GM13977 (cell line): Measurements from ENCODE around the gene KIAA1217.

Source experiments
- DNase-seq: peaks from one replicate; pipeline ENCODE4 v3.0.0; 2012; ENCODE audit warnings: low spot score
- in situ Hi-C: fragments of 300-500 bp; cut with MboI; formaldehyde crosslinking; loops from one replicate; pipeline ENCODE4 v1.12.0; 2022; ENCODE audit warnings: low sequenced_read_pairs, low pct_unique_long_range_greater_than_20kb, mixed read lengths, inconsistent platforms; ENCODE audit not compliant: unreplicated experiment
- TF ChIP-seq, protein P1 (sequence below): IDR thresholded peaks from 2 replicates; pipeline ENCODE4 v1.5.1; 2012; ENCODE audit warnings: mild to moderate bottlenecking, control low read depth; ENCODE audit not compliant: insufficient read depth; ENCODE audit errors: extremely low read depth, missing control alignments

The KIAA1217 gene

DNA sequence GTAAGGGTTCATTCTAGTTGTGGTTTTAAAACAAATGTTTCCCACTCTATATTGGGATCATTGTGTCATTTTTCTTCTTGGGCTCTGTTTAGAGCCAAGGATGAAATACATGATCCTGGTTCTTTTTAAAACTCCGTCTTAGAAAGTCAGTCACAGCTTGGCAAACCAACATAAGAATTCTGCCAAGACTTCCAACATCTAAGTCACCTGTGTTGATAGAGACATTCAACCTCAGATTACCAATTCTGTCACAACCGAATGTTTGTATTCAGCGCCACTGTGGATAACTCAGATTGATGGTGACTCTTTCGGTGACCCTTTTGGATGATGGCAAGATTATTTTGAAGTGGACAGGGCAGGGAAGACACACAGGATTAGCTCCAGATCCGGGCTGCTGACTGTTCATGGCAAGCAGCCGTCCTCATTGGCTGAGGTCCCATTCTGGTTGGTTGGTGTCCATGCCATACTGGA, 259.4 kb downstream of the KIAA1217 start:
- in situ Hi-C loops, result no loop called here
- no peak for DNase-seq
- TF ChIP-seq, protein P1, sequence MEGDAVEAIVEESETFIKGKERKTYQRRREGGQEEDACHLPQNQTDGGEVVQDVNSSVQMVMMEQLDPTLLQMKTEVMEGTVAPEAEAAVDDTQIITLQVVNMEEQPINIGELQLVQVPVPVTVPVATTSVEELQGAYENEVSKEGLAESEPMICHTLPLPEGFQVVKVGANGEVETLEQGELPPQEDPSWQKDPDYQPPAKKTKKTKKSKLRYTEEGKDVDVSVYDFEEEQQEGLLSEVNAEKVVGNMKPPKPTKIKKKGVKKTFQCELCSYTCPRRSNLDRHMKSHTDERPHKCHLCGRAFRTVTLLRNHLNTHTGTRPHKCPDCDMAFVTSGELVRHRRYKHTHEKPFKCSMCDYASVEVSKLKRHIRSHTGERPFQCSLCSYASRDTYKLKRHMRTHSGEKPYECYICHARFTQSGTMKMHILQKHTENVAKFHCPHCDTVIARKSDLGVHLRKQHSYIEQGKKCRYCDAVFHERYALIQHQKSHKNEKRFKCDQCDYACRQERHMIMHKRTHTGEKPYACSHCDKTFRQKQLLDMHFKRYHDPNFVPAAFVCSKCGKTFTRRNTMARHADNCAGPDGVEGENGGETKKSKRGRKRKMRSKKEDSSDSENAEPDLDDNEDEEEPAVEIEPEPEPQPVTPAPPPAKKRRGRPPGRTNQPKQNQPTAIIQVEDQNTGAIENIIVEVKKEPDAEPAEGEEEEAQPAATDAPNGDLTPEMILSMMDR, result no peak

DNA sequence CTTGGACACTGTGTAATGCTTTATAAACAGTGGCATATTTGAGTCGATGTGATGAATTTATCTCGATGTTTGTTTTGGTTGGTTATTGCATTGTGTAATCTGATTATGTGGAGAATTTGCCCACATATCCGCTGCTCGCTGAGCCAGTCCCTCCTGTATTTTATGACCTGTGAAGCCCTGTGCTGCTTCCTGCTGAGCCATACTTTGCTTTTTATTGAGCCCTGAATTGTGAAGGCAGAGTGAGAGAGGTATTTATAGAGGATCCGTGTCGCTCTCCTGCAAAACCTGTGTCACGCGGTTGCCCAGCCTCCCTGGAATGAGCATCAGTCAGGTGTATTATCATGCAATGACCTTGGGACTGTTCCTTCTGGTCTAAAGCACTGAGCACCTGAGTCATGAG, 261.1 kb downstream of the KIAA1217 start:
- TF ChIP-seq, protein P1, result no peak
- in situ Hi-C loops, result no loop called here
- no peak for DNase-seq

DNA sequence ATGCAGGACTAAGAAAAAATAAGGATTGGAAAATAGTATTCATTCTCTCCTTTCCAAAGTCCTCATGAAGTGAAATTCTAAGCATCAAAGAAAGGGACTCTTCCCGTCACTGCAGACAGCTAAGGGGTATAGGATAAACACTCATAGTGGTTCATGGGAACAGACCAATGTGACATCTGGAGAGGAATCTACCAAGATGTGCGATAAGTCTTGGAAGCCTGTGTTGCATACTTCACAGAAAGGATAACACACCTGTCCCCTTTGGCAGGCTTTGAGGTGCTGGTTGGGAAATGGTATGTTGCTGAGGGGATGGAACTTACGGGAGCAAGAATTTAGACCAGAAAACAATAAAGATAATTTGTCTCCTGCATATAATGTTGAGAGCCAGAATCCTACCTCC, 266.7 kb downstream of the KIAA1217 start:
- in situ Hi-C loops, result no loop called here
- no peak for DNase-seq
- TF ChIP-seq, protein P1, result no peak

DNA sequence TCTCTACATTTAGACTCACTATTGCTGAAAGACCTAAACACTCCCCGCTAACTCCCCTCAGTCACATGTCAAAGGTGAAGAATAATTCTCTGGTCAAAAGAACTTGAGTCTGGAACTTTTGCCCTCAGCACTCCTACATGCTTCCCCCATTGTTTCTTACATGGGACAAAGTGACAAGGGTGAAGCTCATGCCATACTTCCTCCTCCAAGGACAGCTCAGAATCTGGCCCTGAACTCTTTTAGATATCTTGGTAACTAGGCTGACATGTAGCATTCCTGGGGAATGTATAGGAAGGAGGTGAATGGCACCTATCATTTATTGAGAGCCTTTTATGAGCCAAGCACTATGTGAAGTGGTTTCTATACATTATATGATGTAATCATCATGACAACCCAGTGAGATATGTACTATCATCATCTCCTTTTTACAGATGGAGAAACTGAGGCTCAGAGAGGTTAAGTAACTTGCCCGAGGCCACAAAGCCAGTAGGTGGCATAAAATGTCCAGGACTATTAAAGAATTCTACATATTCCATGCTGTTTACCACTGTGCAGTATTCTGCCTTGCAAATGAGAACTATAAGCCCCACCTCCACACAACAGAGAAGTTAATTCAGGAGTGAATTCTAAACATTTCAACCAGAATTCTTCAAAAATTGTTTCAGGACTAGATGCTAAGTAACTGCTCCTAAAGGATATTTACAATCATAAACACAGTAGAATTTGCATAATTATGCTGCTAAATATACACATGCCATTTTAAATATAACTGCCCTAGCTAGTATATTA, 268.2 kb downstream of the KIAA1217 start:
- TF ChIP-seq, protein P1, result no peak
- in situ Hi-C loops, result no loop called here
- DNase-seq, result no peak

DNA sequence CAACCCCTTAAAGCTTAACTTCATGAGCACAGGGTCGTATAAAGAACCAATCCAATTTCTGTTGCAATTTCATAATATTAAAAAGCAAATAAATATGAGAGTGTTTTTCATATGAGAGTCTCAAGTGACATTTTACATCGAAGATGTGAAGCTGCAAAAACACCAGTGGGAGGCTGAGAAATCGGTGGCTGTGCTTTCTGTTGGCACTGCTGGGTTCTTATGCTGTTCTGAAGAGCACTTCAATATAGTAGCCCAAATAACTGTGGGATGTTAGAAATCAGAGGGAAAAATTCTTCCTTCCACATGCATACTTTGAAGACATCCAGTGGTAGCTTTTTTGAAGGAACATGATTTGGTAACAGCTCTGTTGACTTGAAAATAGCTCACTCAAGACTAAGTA, 269.0 kb downstream of the KIAA1217 start:
- TF ChIP-seq, protein P1, result no peak
- in situ Hi-C loops, result no loop called here
- DNase-seq, result no peak

DNA sequence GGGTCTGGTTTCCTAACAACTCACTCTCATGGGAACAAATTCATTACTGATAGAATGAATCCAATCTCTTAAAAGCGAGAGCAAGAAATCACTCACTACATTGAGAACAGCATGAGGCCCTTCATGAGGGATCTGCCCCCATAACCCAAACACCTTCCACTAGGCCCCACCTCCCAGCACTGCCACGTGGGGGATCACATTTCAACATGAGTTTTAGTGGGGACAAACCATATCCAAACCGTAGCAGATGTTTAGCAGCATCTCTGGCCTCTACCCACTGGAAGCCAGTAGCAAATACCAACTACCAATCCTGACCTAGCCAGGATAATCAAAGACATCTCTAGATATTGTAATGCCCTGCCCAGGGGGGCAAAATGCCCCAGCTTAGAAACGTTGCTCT, 270.9 kb downstream of the KIAA1217 start:
- in situ Hi-C loops, result no loop called here
- TF ChIP-seq, protein P1, result no peak
- DNase-seq, result no peak

DNA sequence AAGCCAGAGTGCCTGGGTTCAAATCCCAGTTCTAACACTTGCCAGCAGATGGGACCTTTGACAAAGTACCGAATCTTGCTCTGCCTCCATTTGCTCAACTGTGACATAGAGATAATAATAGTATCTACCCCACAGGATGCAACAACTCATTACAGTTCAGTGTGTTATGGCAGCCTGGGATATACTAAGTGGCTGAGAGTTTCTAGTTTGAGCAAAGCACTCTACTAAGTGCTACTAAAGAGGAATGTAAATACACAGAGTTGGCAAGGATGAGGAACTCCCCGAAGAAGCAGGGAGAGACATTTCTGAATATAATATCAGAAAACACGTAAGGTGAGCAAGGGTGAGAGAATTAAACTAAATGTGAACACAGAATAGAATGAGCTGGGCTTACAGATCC, 271.5 kb downstream of the KIAA1217 start:
- TF ChIP-seq, protein P1, result no peak
- no peak for DNase-seq
- in situ Hi-C loops, result no loop called here
